ENCODE measurements around the gene GSG1L.
"Not testable (repeated sequence)": the region's sequence is repeated elsewhere in the genome, so short reads cannot be mapped to it uniquely, and the experiment has no call there.

Gene GSG1L

GRCh38 chr16:27985981-27986380 lies 77.5 kb downstream of the GSG1L start:
- DNase-seq = no peak

DNA sequence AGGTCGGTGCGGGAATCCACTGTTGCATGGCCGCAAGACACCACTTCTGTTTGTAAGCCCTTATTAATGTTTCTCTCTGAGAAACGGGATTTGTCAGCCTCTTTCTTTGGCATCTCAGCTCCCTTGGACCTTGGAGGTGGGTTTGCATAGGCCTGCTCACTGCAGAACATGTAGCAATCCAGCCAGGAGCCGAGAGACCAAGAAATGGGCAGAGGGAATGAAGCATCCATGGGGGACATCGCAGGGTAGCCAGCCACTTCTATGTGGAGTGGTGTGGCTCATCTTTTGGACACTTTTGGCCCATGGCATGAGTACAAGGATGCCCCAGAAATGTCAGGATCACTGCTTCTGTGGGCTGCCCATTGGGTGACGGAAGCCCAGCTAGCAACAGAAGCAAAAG lies 79.4 kb downstream of the GSG1L start:
- no peak for DNase-seq

GRCh38 chr16:27983244-27983643 lies 80.3 kb downstream of the GSG1L start:
- no peak for DNase-seq

DNA sequence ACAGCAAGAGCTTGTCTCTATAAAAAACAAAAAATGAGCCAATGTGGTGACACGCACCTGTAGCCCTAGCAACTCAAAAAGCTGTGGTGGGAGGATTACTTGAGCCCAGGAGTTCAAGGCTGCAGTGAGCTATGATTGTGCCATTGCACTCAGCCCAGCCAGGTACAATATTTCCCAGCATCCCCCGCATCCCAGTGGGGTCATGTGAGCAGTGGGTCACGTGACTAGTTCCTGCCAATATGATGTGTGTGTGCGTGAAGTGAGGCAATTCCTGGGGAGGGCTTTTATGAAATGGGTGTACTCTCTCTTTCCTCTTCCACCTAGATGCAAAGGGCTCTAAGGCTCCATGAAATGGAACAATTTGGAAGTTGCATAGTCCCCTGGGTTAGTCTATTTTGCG lies 81.3 kb downstream of the GSG1L start:
- DNase-seq = no peak

GRCh38 chr16:27980919-27981700 lies 82.4 kb downstream of the GSG1L start:
- DNase-seq = no peak

GRCh38 chr16:27980076-27980775 lies 83.3 kb downstream of the GSG1L start:
- peak in 1 of 56 donors; percentile 12 for DNase-seq

DNA sequence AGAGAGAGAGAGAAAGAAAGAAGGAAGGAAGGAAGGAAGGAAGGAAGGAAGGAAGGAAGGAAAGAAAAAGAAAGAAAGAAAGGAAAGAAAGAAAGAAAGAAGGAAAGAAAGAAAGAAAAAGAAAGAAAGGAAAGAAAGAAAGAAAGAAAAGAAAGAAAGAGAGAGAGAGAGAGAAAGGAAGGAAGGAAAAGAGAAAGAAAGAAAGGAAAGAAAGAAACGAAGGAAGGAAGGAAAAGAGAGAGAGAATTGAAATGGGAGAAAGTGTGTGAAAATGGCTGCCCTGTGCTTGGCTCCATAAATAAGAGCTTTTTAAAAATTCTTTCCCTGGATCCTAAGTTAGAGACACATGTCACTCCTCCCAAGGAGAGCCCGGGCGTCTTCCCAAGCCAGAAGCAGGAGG lies 83.8 kb downstream of the GSG1L start:
- not testable (repeated sequence) for DNase-seq

DNA sequence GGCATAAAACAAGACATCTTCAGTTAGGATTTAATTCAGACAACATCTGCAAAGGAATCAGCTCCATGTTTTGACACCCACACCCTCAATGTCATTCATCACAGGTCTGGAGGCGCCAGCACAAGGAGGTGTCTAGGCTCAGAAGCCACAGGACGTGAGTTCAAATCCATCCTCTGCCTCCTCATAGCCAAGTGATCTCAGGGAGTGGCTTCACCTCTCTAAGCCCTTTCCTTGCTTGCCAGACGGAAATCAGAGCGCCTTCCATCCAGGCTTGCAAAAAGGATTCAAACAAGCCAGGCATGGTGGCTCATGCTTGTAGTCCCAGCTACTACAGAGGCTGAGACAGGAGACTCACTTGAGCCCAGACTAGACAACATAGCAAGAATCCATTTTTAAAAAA lies 84.6 kb downstream of the GSG1L start:
- DNase-seq = no peak

DNA sequence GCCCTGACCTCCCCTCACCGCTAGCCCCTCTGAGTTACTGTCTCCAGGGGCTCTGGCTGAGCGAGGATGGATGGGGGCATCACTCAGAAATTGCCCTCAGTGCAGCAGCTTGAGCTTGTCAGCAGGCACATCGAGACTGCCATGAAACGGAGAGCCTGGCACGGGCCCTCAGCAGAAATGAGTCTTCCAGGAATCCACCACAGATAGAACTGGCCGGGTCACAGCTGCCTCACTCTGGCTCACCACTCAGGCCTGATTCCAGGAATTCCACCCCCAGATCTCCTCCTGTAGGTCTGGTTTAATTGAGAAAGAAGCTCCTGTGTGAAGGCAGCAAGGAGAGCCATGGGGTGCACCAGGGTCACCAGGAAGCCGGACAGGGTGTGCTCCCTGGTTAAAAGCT lies 85.5 kb downstream of the GSG1L start:
- peak in 1 of 56 donors; percentile 3 for DNase-seq

DNA sequence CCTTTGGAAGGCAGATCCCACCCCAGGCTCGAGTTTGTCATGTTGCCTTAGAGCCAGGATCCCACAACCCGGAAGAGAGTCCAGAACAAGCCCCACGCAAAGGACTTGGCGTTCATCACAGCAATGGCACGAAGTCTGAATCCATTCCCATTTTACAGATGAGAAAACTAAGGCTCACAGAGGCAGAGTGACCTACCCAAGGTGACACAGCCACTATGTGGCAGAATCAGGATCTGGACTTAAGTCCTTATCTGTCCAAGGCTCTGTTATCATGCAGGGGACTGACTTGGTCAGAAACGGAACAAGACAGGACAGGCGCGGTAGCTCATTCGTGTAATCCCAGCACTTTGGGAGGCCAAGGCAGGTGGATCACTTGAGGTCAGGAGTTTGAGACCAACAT lies 86.5 kb downstream of the GSG1L start:
- no peak for DNase-seq

DNA sequence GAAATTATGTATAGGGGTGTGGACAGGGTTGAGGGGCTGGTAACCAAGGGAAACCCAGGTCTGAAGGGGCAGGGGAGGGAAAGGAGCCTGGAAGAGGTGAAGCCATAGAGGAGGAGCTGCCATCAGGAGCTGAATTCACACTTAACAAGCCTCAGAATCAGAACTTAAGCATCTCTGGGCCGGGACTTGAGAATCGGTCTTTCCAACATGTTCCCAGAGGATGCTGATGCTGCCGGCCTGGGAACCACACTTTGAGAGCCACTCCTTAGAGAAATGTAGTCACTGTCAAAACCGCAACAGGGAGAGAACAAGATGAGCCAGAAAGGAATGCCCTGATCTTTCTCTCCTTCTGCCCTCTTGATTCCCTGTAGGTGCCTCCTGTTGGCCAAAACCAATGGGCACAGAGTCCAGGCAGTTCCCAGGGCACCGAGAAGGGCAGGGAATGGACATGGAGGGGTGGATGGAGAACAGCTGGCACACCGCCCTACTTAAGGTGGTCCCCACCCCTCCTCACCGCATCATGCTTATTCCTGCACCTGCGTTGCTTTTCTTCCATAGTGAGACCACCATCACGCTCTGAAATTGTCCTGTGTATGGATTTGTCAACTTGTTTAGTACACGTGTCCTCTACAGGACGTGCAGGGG lies 88.5 kb downstream of the GSG1L start:
- no peak for DNase-seq

DNA sequence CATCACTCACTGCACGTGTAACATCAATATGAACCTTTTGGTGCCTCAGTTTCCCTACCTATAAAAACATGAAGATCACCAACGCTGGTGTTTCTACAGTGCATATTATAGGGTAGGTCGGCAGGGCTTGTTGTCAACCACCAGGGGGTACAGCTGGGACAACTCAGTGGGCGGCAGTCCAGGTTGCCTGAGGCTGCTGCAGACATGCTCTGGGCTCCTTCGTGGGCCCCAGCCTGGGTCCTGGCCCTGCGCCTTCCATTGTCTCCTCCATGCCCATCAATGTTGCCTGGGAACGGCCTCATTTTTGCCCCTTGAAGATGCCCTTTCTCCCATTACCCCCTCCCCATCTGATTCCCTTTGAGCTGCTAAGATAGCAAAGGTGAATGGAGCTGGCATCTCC lies 89.8 kb downstream of the GSG1L start:
- no peak for DNase-seq

- DNase-seq = peak in 13 of 56 donors; percentile 2 to 61 (median 5)
Measured at GRCh38 chr16:27972500-27972899, 91.0 kb downstream of the GSG1L start.

DNA sequence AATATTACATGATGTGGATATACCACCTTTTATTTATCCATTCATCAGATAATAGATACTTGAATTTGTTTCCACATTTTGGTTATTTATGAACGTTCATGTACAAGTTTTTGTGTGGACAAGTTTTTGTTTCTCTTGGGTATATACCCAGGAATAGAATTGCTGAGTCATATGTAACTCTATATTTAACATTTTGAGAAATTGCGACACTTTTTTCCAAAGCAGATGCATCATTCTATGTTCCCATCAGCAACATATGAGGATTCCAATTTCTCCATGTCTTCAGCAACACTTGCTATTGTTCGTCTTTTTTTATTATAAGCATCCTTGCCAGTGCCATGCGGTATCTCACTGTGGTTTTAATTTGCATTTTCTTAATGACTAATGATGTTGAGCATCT lies 93.9 kb downstream of the GSG1L start:
- DNase-seq = no peak

DNA sequence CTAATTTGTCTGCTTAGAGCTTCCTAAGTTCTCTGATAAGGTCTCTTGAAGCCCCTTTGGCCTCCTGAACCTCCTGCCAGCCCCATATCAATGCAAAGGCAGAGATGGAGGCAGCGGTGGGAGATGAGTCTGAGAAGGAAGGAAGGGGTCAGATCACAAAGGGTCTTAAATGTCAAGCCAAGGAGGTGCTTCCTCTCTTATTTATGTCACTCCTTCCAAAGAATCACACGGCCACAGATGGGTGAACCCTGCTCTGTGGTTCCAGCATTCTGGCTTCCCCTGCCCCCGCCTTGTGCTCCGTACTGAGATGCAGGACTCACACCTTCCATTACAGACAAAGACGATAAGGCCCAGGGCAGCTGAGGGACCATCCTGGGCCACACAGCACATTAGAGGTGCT lies 96.3 kb downstream of the GSG1L start:
- no peak for DNase-seq

DNA sequence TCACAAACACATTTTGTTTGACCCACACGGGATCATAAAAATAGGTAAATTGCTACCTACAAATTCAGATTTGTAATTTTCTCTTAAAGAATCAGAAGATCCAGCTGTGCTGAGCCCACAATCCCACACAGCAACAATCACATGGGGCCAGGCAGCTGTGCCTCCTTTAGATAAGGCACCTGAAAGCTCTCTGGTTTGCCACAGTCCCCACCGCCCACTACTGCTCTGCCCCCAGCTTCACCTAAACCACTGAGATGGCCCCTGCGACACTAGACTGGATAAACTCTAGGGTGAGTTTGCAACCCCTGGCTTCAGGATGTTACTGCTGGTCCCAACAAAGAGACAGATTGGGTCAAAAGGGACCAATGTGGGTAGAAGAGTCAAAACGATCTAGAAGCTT lies 96.8 kb downstream of the GSG1L start:
- DNase-seq = no peak

GRCh38 chr16:27965801-27966200 lies 97.7 kb downstream of the GSG1L start:
- no peak for DNase-seq

GRCh38 chr16:27963471-27963965 lies 100.0 kb downstream of the GSG1L start:
- no peak for DNase-seq

DNA sequence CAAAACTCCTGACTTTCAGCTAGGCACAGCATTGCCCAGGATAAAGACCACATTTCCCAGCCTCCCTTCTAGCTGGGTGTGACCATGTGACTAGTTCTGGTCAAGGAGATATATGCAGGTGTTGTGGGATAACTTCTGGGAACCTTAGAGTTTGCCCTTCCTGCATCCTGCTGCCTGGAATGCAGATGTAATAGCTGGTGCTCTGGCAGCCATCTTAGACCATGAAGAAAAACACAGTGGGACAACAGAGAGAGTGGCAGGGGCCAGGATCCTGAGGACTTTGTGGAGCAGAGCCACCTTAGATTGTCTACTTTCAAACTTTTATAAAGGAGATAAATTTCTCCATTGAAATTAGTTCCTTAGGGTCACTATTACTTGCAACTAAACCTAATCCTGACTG lies 101.3 kb downstream of the GSG1L start:
- DNase-seq = no peak

GRCh38 chr16:27961296-27961620 lies 102.3 kb downstream of the GSG1L start:
- DNase-seq = no peak

- DNase-seq = no peak
Measured at GRCh38 chr16:27960619-27961295, 102.8 kb downstream of the GSG1L start.

GRCh38 chr16:27959914-27960313 lies 103.6 kb downstream of the GSG1L start:
- no peak for DNase-seq
